A673 (cell line): ENCODE results near the gene LSM14A.

Experiments
- CTCF ChIP-seq: fragments of 300-800, 200-600 bp; sonication (generic); conservative IDR thresholded peaks from 2 replicates; pipeline ENCODE4 v1.5.1; 2017; ENCODE audit warnings: low read depth, mild to moderate bottlenecking, antibody characterized with exemption, low read length, moderate library complexity, mixed read lengths
- EZH2 ChIP-seq: fragments of 200-600 bp; sonication (generic); IDR thresholded peaks from 2 replicates; pipeline ENCODE4 v1.6.1; 2017; ENCODE audit warnings: borderline replicate concordance, low read depth, mild to moderate bottlenecking, mixed read lengths, antibody characterized with exemption, low read length; ENCODE audit not compliant: poor library complexity, severe bottlenecking

GRCh38 chr19:34215006-34215665, 42.8 kb downstream of the LSM14A start:
- TF ChIP-seq EZH2 (no peak), CTCF (no peak)
